Neuronal stem cell (in vitro differentiated cells): ENCODE results near the gene SAP30BP. TPM values are rescaled to one million over a fixed set of nuclear protein-coding genes. Genes with fewer than 3 reads are reported as not detected.

ENCODE experiments used
- DNase-seq: peaks from one replicate; pipeline ENCODE4 v3.0.0-alpha.2; 2013; ENCODE audit warnings: low spot score
- H2AFZ ChIP-seq: one replicate; pipeline ENCODE4 v1.6.1; 2013; ENCODE audit warnings: mild to moderate bottlenecking, low read length, inconsistent platforms
- H2AK5ac ChIP-seq: 2 replicates; pipeline ENCODE4 v1.6.1; 2013; ENCODE audit warnings: low read depth, mild to moderate bottlenecking, inconsistent platforms, low read length, moderate library complexity, mixed read lengths
- H2BK120ac ChIP-seq: 2 replicates; pipeline ENCODE4 v1.6.1; 2013; ENCODE audit warnings: low read depth, mild to moderate bottlenecking, inconsistent platforms, low read length, moderate library complexity, mixed read lengths
- H2BK12ac ChIP-seq: one replicate; pipeline ENCODE4 v1.6.1; 2013; ENCODE audit warnings: low read length, inconsistent platforms
- H2BK15ac ChIP-seq: 2 replicates; pipeline ENCODE4 v1.6.1; 2013; ENCODE audit warnings: mild to moderate bottlenecking, low read length, inconsistent platforms, mixed read lengths
- H2BK5ac ChIP-seq: one replicate; pipeline ENCODE4 v1.6.1; 2013; ENCODE audit warnings: inconsistent platforms, mild to moderate bottlenecking, low read length, moderate library complexity
- H3K14ac ChIP-seq: one replicate; pipeline ENCODE4 v1.6.1; 2013; ENCODE audit warnings: low read length, inconsistent platforms
- H3K18ac ChIP-seq: 2 replicates; pipeline ENCODE4 v1.6.1; 2013; ENCODE audit warnings: low read length, inconsistent platforms
- H3K23ac ChIP-seq: 2 replicates; pipeline ENCODE4 v1.6.1; 2013; ENCODE audit warnings: low read depth, mild to moderate bottlenecking, mixed read lengths, low read length, inconsistent platforms; ENCODE audit not compliant: poor library complexity
- H3K27ac ChIP-seq: replicated peaks from 3 replicates; pipeline ENCODE4 v1.5.1; 2013; ENCODE audit warnings: low read length, inconsistent platforms
- H3K27me3 ChIP-seq, 3 experiments: 2 replicates each; pipeline ENCODE4 v1.6.1; 2013; ENCODE audit warnings: low read length in 3 of 3, mild to moderate bottlenecking in 2 of 3, inconsistent platforms in 1 of 3, low read depth in 1 of 3, mixed read lengths in 1 of 3, moderate library complexity in 1 of 3; ENCODE audit not compliant: control insufficient read depth in 3 of 3, insufficient read depth in 3 of 3
- H3K36me3 ChIP-seq, 2 donors: replicated peaks in 1 of 2; 2 replicates each; pipeline ENCODE4 v1.6.1; 2013; ENCODE audit warnings: low read length in 2 of 2; ENCODE audit not compliant: control insufficient read depth in 2 of 2, insufficient read depth in 2 of 2
- H3K4ac ChIP-seq: 2 replicates; pipeline ENCODE4 v1.6.1; 2013; ENCODE audit warnings: inconsistent platforms, mild to moderate bottlenecking, low read length, moderate library complexity
- H3K4me1 ChIP-seq, 2 donors: 1 replicate in 1 of 2; 2 replicates in 1 of 2; pipeline ENCODE4 v1.6.1; 2013; ENCODE audit warnings: low read length in 2 of 2, low read depth in 1 of 2; ENCODE audit not compliant: control insufficient read depth in 2 of 2, insufficient read depth in 1 of 2
- H3K4me2 ChIP-seq: one replicate; pipeline ENCODE4 v1.6.1; 2013; ENCODE audit warnings: mild to moderate bottlenecking, low read length, inconsistent platforms; ENCODE audit not compliant: insufficient read depth, poor library complexity, severe bottlenecking
- H3K4me3 ChIP-seq, 2 donors: 2 replicates each; pipeline ENCODE4 v1.5.1; 2013; ENCODE audit warnings: low read length in 2 of 2, mild to moderate bottlenecking in 2 of 2, inconsistent platforms in 1 of 2, moderate library complexity in 1 of 2
- H3K79me1 ChIP-seq: one replicate; pipeline ENCODE4 v1.6.1; 2013; ENCODE audit warnings: low read depth, mild to moderate bottlenecking, inconsistent platforms, low read length, moderate library complexity
- H3K9ac ChIP-seq: one replicate; pipeline ENCODE4 v1.6.1; 2013; ENCODE audit warnings: mild to moderate bottlenecking, low read depth, low read length, inconsistent platforms; ENCODE audit not compliant: poor library complexity
- H3K9me3 ChIP-seq, 2 donors: replicated peaks in 1 of 2; 2 replicates each; pipeline versions ENCODE3 to v1.6.1; 2013; ENCODE audit warnings: low read length in 2 of 2, mild to moderate bottlenecking in 2 of 2, inconsistent platforms in 1 of 2, low read depth in 1 of 2, mixed read lengths in 1 of 2, moderate library complexity in 1 of 2; ENCODE audit not compliant: control insufficient read depth in 2 of 2, insufficient read depth in 1 of 2
- H4K8ac ChIP-seq: one replicate; pipeline ENCODE4 v1.6.1; 2013; ENCODE audit warnings: low read depth, mild to moderate bottlenecking, inconsistent platforms, low read length, moderate library complexity
- H4K91ac ChIP-seq: one replicate; pipeline ENCODE4 v1.6.1; 2013; ENCODE audit warnings: low read length, low read depth, mild to moderate bottlenecking, inconsistent platforms; ENCODE audit not compliant: poor library complexity
- WGBS, 2 donors: extraction: QIAGEN DNeasy Blood & Tissue Kit; methylation state at CpG; one replicate each; pipeline ENCODE4 v1.1.7; 2013; ENCODE audit warnings: missing lambda C conversion rate in 2 of 2, mixed read lengths in 1 of 2; ENCODE audit not compliant: insufficient read length in 2 of 2, insufficient replicate concordance in 1 of 2; ENCODE audit errors: extremely low coverage in 2 of 2; 5-methylcytosine and 5-hydroxymethylcytosine counted together
- polyA plus RNA-seq, 2 experiments: library from polyadenylated mRNA; stranded (reverse); fragments of 200-250 nt; gene quantifications; one replicate each; pipeline ENCODE4 v1.2.3, GENCODE V29; 2013

SAP30BP gene
- 54.0 TPM for polyA plus RNA-seq (2013, experiment 1 of 2)
- 51.1 TPM for polyA plus RNA-seq (2013, experiment 2 of 2)

- Histone ChIP-seq H3K27ac (no peak within 1 kb of the TSS), H2BK15ac (no peak within 1 kb of the TSS), H3K79me1 (peaks cover 10% of the 10 kb centered on the region)
Measured at GRCh38 chr17:75666959-75667790, at the start of gene SAP30BP, which contains the start of gene RECQL5. TSS of gene SAP30BP (plus strand) at chr17:75667338. CDS start at chr17:75667373, 35 bp downstream. TSS of gene RECQL5 (minus strand) at chr17:75667154. CDS start at chr17:75666557, 597 bp downstream.

GRCh38 chr17:75617675-75618074, 49.5 kb upstream of the SAP30BP start:
- no peak overlapping the region for H3K4me3 ChIP-seq
- no peak overlapping the region for H2BK12ac ChIP-seq
- peak overlapping the region; percentile 27 for H3K14ac ChIP-seq
- H3K9ac ChIP-seq = no peak overlapping the region
- H3K18ac ChIP-seq = peak overlapping the region; percentile 5
- no peak overlapping the region for H4K8ac ChIP-seq
- H3K27me3 ChIP-seq = peaks cover 0 to 3% (median 0%) of the 10 kb centered on the region in 3 experiments
- no peak for DNase-seq
- no peak overlapping the region for H3K4me2 ChIP-seq
- no peaks in the 10 kb centered on the region for H3K9me3 ChIP-seq
- H4K91ac ChIP-seq = no peak overlapping the region
- H3K36me3 ChIP-seq = no peaks in the 10 kb centered on the region
- no peak overlapping the region for H3K27ac ChIP-seq
- H3K23ac ChIP-seq = no peak overlapping the region
- H2AK5ac ChIP-seq = peak overlapping the region; percentile 45
- H3K4me1 ChIP-seq = peaks cover 8 to 18% of the 10 kb centered on the region in 2 donors
- H2BK120ac ChIP-seq = no peak overlapping the region
- H2BK5ac ChIP-seq = no peak overlapping the region
- no peak overlapping the region for H2AFZ ChIP-seq
- H3K4ac ChIP-seq = no peak overlapping the region
- no peak overlapping the region for H2BK15ac ChIP-seq
- peaks cover 2% of the 10 kb centered on the region for H3K79me1 ChIP-seq
- no CpG with 5 or more reads among the region's 11 CpGs for WGBS, 2 donors

More at GRCh38 chr17:75666959-75667790, at the start of gene SAP30BP, which contains the start of gene RECQL5:
- Histone ChIP-seq H3K36me3 (peaks cover 24 to 64% of the 10 kb centered on the region in 2 donors), H3K4ac (peak within 1 kb of the TSS; percentile 43), H3K18ac (peak within 1 kb of the TSS; percentile 86), H3K27me3 (no peaks in the 10 kb centered on the region), H4K8ac (peak within 1 kb of the TSS; percentile 88), H4K91ac (no peak within 1 kb of the TSS), H2AK5ac (no peak within 1 kb of the TSS), H3K4me1 (peaks cover 1 to 11% of the 10 kb centered on the region in 2 donors), H3K4me2 (peak within 1 kb of the TSS; percentile 83), H3K4me3 (peak within 1 kb of the TSS; percentile 93 to 96), H2BK5ac (no peak within 1 kb of the TSS), H2BK12ac (no peak within 1 kb of the TSS), H3K9me3 (no peaks in the 10 kb centered on the region), H3K23ac (peak within 1 kb of the TSS; percentile 66), H3K14ac (no peak within 1 kb of the TSS), H2AFZ (peak within 1 kb of the TSS; percentile 89), H2BK120ac (no peak within 1 kb of the TSS), H3K9ac (peak within 1 kb of the TSS; percentile 96)
- WGBS, 2 donors = no CpG with 5 or more reads among the region's 55 CpGs
- DNase-seq = peak; percentile 99

DNA sequence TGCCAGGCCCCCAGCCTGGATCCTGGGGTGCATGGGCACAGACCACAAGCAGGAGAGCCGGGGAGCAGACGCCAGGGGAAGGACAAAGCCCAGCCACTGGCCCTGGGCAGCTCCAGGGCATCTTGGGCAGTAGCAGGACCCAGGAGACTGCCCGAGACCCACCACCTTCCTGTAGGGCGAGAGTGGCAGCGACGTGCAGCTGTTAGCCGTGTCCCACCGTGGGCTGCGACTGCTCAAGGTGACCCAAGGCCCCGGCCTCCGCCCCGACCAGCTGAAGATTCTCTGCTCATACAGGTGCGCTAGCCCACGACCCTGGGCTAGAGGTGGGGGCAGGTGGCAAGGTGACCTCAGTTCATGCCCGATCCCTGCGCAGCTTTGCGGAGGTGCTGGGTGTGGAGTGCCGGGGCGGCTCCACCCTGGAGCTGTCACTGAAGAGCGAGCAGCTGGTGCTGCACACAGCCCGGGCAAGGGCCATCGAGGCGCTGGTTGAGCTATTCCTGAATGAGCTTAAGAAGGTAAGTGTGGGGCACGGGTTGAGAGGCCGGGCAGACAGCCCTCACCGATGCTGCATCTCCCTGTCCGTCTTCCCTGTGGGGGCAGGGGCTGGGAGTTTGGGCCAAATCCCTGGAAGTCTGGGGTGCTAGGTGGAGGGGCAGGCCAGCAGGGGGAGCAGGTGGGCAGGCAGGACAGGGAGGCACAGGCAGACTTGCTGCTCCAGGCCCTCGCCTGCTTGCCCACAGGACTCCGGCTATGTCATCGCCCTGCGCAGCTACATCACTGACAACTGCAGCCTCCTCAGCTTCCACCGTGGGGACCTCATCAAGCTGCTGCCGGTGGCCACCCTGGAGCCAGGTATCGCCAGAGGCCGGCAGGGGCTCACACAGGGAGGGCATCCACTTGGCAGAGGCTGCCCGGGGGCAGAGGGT, 47.4 kb upstream of the SAP30BP start:
- peak overlapping the region; percentile 11 for H4K91ac ChIP-seq
- peak overlapping the region; percentile 74 for H3K18ac ChIP-seq
- H3K14ac ChIP-seq = peak overlapping the region; percentile 11
- peak overlapping the region; percentile 17 for H3K4ac ChIP-seq
- H3K27me3 ChIP-seq = peaks cover 0 to 3% (median 0%) of the 10 kb centered on the region in 3 experiments
- peak overlapping the region; percentile 89 for H4K8ac ChIP-seq
- H3K9me3 ChIP-seq = no peaks in the 10 kb centered on the region
- peak overlapping the region; percentile 45 for H2BK15ac ChIP-seq
- H2BK120ac ChIP-seq = peak overlapping the region; percentile 63
- peaks cover 6 to 11% of the 10 kb centered on the region in 2 donors for H3K4me1 ChIP-seq
- peak overlapping the region; percentile 45 for H2AFZ ChIP-seq
- no peak overlapping the region for H2BK5ac ChIP-seq
- no CpG with 5 or more reads among the region's 36 CpGs for WGBS, 2 donors
- H3K27ac ChIP-seq = no peak overlapping the region
- H3K4me3 ChIP-seq = no peak overlapping the region
- H3K4me2 ChIP-seq = no peak overlapping the region
- H3K79me1 ChIP-seq = peaks cover 2% of the 10 kb centered on the region
- peak; percentile 46 for DNase-seq
- peak overlapping the region; percentile 72 for H3K9ac ChIP-seq
- peak overlapping the region; percentile 33 for H2BK12ac ChIP-seq
- H3K23ac ChIP-seq = peak overlapping the region; percentile 5
- H3K36me3 ChIP-seq = no peaks in the 10 kb centered on the region
- H2AK5ac ChIP-seq = peak overlapping the region; percentile 82
